Stimulated activated memory B cell treated with anti-CD40 and anti-IgM and Interleukin-4, amounts not matched to agents 10 μg/mL and 1 μg/mL and 100 μg/mL, for 72 hours (primary cell): ENCODE results near the gene PLS3.

Experiments used
- ATAC-seq: fragments of 150-1000 bp; cut with Tn5 transposase; 2 replicates; pipeline ENCODE4 v1.10.0; 2021
- H3K27ac Mint-ChIP-seq: one replicate; pipeline ENCODE4 v1.8.0; 2022; ENCODE audit warnings: mild to moderate bottlenecking, mixed read lengths
- H3K27me3 Mint-ChIP-seq: one replicate; pipeline ENCODE4 v1.8.0; 2022; ENCODE audit warnings: mixed read lengths
- H3K36me3 Mint-ChIP-seq: one replicate; pipeline ENCODE4 v1.8.0; 2022; ENCODE audit warnings: mixed read lengths
- H3K4me1 Mint-ChIP-seq: one replicate; pipeline ENCODE4 v1.8.0; 2022; ENCODE audit warnings: mixed read lengths
- H3K4me3 Mint-ChIP-seq: one replicate; pipeline ENCODE4 v1.8.0; 2022; ENCODE audit warnings: mild to moderate bottlenecking, moderate library complexity, mixed read lengths
- H3K9me3 Mint-ChIP-seq: one replicate; pipeline ENCODE4 v1.8.0; 2022; ENCODE audit warnings: mixed read lengths

PLS3 gene

DNA sequence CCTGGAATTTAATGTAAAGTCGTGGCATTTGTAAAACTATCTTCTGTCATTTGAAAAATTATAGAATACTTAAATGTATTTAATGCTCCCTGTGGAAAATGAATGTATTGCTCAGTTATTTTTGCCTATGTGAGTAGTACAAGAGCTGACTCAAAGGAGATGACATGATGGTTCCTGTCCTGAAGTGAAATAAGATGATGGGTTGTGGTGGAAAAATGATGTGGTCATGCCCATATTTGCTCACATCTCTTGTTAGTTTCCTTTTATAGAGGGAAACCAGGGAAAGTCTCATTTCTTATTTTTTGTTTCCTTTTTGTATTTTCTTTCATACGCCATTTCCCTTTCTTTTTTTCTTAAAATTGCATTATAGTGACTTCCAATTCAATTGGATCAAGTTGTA lies 23.7 kb downstream of the PLS3 start:
- Mint-ChIP-seq H3K4me3 (no peak overlapping the region), H3K36me3 (no peaks in the 10 kb centered on the region), H3K27ac (no peak overlapping the region), H3K4me1 (no peaks in the 10 kb centered on the region), H3K27me3 (no peaks in the 10 kb centered on the region), H3K9me3 (no peaks in the 10 kb centered on the region)
- ATAC-seq = no peak

DNA sequence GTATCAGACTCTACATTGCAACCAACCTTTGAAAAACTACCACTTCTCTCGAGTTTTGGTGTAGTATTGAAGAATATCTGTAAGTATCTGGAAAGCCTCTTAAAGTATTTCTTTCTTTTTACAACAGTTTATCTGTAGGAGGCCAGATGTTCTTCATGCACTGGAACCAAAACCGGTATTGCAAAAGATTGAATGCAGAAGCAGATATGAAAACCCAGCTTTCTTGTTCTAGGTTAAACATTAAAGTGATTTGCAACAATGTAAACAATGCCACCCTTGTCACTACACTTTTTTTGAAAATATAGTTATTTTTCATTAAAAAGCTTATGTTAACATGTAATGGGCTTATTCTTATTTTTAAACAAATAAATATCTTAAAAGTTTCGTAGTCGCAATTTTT lies 27.2 kb downstream of the PLS3 start:
- no peak overlapping the region for H3K4me3 Mint-ChIP-seq

DNA sequence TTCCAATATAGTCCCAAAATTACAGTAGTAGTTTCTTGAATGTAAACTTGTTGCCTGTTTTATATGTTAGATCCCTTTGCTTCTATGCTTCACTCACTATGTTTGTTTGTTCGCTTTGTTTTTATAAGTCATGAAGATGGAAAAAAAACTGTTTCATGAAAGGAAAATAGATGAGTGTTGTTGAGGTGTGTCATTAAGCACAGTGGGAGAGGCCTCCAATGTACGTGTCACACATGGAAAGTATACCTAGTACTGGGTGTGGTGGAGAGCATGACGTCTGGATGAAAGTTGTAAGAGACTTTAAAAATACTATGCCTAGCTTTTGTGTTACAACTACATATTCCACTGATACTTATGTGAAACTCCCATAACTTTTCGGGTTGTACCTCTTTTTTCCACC lies 28.4 kb downstream of the PLS3 start:
- Mint-ChIP-seq H3K9me3 (no peaks in the 10 kb centered on the region), H3K4me1 (no peaks in the 10 kb centered on the region), H3K27me3 (no peaks in the 10 kb centered on the region), H3K4me3 (no peak overlapping the region), H3K36me3 (no peaks in the 10 kb centered on the region), H3K27ac (no peak overlapping the region)
- no peak for ATAC-seq

More for the DNA sequence above, 27.2 kb downstream of the PLS3 start:
- H3K36me3 Mint-ChIP-seq = no peaks in the 10 kb centered on the region
- H3K27ac Mint-ChIP-seq = no peak overlapping the region
- ATAC-seq = no peak
- H3K4me1 Mint-ChIP-seq = no peaks in the 10 kb centered on the region
- no peaks in the 10 kb centered on the region for H3K9me3 Mint-ChIP-seq
- no peaks in the 10 kb centered on the region for H3K27me3 Mint-ChIP-seq

DNA sequence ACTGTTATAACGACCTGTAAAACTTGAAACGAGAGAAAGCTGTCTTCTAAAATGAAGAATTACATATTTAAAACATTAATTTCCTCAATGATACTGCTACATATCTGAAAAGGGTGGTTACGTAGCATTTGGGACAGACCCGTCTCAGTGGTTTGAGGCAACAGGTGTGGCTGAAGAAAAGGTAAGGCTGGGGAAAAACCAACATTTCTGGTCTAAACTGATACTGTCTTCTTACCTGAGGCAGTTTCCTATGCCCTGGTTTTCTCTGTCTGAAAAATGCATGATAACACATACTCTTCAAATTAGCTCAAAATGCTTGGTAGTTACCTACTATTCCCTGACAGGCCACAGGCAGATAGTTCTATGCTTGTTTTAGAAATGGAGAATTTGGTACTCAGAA lies 30.4 kb downstream of the PLS3 start:
- no peaks in the 10 kb centered on the region for H3K9me3 Mint-ChIP-seq
- H3K4me3 Mint-ChIP-seq = no peak overlapping the region
- no peak overlapping the region for H3K27ac Mint-ChIP-seq
- H3K36me3 Mint-ChIP-seq = no peaks in the 10 kb centered on the region
- H3K4me1 Mint-ChIP-seq = no peaks in the 10 kb centered on the region
- ATAC-seq = no peak
- H3K27me3 Mint-ChIP-seq = no peaks in the 10 kb centered on the region

DNA sequence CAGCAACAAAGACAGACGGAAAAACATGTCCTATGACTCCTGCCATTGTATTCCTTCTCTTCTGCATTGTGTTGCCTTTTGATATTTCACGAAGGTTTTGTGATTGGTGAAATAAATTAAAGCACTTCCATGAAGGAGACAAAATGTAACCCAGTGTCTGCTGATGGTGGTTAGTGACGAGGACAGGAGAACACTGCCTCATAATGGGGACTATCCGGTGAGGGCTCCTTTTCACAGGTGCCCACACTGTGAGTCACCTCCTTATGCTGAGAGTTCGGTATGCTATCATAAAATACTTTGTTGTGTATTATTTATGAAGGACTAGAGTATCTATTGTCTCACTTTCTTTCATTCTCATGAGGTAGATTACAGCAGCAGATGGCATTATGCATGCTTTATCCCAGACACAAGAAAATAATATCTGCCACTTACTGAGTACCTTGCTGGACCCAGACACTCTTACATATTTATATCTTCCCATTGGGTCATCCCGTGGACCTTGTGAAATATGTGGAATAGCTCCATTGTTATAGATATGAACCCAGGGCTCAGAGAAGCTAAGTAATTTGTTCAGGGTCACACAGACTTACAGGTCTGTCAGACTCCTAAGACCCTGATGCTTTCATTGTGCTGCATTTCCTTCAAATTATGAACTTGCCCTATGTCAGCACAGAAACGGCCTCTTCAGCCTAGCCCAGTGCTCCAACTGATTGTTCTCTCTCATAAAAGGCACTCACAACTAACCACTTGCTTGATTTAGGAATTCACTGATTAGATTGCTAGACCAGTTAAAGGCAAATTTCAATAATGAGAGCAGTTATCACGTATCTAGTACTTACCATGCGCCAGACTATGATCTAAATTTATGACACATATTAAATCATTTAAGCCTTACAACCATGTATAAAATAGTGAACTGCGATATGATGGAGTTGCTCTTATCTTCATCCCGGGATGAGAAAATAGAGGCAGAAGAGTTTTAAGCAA lies 31.2 kb downstream of the PLS3 start:
- Mint-ChIP-seq H3K4me3 (no peak overlapping the region), H3K27me3 (no peaks in the 10 kb centered on the region), H3K27ac (no peak overlapping the region), H3K4me1 (no peaks in the 10 kb centered on the region), H3K36me3 (no peaks in the 10 kb centered on the region), H3K9me3 (no peaks in the 10 kb centered on the region)
- ATAC-seq = no peak

DNA sequence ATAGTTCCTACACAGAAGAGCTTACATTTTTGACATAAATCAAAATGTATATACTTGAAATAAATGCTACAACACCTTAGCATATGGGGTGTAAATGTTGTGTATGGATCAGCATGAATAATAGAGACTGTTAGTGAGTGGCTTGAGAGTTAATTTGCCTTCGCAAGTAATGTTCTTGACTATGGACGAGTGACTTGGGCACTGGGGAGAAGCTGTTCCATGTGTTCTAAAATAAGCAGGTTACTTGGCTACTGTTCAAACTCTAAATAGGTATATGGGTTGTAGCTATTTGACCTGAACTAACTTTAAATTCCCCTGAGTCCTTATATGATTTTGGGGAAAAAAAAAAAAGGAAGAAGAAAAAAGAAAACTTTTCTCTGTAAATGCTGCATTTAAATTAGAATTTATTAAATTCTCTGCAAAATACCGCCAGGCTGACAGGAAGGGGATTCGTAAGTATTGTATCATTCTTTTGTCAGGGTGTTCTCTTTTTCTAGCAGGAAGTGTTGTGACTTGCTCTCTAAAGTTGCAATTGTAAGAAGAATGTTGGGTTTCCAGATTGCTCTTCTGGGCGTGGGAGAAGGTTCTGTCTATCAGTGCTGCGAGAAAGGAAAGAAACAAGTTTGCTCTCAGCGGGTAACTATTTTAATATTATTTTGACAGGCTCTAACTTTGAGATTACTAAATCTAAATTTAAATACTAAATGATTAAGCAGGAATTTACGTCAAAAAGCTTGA lies 32.2 kb downstream of the PLS3 start:
- ATAC-seq = no peak
- Mint-ChIP-seq H3K4me1 (no peaks in the 10 kb centered on the region), H3K27ac (no peak overlapping the region), H3K27me3 (no peaks in the 10 kb centered on the region), H3K4me3 (no peak overlapping the region), H3K9me3 (no peaks in the 10 kb centered on the region), H3K36me3 (no peaks in the 10 kb centered on the region)

DNA sequence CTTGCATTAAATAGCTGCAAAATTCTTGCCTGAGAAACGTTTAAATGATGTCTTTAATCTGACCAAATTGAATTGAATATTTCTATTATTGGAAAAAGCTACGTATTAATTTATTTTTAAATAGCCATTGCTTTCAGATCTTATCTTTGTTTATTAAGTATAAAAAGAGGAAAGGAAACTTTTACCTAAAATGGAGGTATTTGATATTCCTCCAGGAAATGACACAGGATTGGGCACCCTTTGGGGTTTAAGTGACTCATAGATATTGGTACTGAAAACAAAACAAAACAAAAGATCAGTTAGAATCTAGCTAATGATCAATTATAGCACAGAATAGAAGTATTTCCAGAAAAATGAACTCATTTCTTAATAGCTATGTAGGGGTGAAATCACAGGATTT lies 34.1 kb downstream of the PLS3 start:
- H3K27me3 Mint-ChIP-seq = no peaks in the 10 kb centered on the region
- no peaks in the 10 kb centered on the region for H3K36me3 Mint-ChIP-seq
- H3K4me1 Mint-ChIP-seq = no peaks in the 10 kb centered on the region
- no peaks in the 10 kb centered on the region for H3K9me3 Mint-ChIP-seq
- no peak overlapping the region for H3K4me3 Mint-ChIP-seq
- H3K27ac Mint-ChIP-seq = no peak overlapping the region
- ATAC-seq = no peak

GRCh38 chrX:115598556-115598955 lies 37.6 kb downstream of the PLS3 start:
- H3K36me3 Mint-ChIP-seq = no peaks in the 10 kb centered on the region
- H3K9me3 Mint-ChIP-seq = no peaks in the 10 kb centered on the region
- ATAC-seq = no peak

DNA sequence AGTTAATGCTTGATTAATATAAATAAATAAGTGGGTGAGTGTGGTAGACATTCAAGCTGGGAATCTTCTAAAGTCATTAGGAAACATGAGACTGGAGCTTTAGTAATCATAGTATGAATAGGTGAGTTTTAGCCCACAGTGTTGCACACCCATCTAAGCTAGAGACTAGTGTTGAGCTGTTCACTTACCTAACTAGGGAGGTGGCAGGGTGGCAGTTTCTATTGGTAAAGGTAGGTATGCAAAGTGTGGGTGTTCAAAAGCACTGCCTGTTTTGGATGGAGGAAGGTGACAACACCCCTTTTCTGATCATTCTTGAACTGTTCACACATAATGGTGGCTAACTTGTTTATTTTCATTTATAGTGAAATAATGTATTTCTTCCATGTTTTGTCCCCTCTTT lies 41.3 kb downstream of the PLS3 start:
- H3K9me3 Mint-ChIP-seq = no peaks in the 10 kb centered on the region
- ATAC-seq = no peak
- H3K36me3 Mint-ChIP-seq = no peaks in the 10 kb centered on the region
- H3K4me1 Mint-ChIP-seq = no peaks in the 10 kb centered on the region
- no peak overlapping the region for H3K4me3 Mint-ChIP-seq
- H3K27me3 Mint-ChIP-seq = no peaks in the 10 kb centered on the region
- no peak overlapping the region for H3K27ac Mint-ChIP-seq

More at GRCh38 chrX:115598556-115598955, 37.6 kb downstream of the PLS3 start:
- H3K4me3 Mint-ChIP-seq = no peak overlapping the region
- no peaks in the 10 kb centered on the region for H3K4me1 Mint-ChIP-seq
- H3K27me3 Mint-ChIP-seq = no peaks in the 10 kb centered on the region
- no peak overlapping the region for H3K27ac Mint-ChIP-seq

DNA sequence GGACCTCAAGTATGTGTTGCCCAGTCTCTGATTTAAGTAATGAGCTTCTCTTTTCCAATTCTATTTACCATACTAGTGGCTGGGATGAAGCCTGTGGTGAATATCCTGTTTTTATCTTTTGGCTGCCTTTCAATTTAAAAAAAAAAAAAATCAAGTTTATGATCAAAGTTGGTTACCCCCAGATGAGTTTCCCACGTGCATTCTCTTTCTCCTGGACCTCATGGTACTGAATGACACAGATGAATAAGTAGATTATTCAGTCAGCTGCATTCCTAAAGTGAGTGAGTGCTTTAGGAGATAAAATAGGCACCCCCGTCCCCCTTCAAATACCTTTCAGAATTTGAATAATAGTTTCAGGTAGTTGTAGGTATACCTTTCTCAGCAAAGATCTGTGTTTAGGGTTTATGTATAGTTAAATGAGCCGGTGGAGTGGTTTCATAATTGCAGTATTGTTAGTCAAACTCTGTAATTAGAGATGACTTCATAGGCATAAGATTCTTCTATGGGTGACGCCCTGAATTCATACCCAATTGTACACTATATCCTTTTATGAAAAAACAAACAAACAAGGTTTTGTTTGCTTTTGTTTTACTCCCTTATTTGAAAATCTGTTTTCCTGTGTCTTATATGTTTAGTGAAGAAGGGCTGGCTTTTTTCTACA lies 41.9 kb downstream of the PLS3 start:
- Mint-ChIP-seq H3K27me3 (no peaks in the 10 kb centered on the region), H3K4me1 (no peaks in the 10 kb centered on the region), H3K27ac (no peak overlapping the region), H3K4me3 (no peak overlapping the region), H3K9me3 (no peaks in the 10 kb centered on the region), H3K36me3 (no peaks in the 10 kb centered on the region)
- no peak for ATAC-seq

DNA sequence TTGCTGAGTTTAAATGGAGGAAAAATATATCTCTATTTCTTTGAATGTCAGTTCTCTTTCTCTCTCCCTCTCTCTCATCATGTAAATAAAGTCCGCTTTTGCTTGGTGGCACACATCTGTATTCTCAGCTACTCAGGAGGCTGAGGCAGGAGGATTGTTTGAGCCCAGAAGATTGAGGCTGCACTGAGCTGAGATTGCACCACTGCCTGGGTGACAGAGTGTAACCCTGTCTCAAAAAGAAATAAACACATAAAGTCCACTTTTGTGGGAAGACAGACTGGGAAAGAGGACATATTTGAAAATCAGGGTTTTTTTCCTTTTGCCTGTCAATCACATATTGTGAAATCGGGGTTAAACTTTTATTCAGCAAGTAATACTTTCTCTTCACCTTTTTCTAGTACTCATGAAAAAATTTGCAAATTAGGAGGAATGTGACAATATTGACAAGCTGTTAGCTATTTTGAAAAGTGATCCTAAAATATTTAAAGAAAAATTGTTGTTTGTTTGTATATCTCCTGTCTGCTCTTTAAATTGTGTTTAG lies 42.6 kb downstream of the PLS3 start:
- no peaks in the 10 kb centered on the region for H3K4me1 Mint-ChIP-seq
- H3K27ac Mint-ChIP-seq = no peak overlapping the region
- no peaks in the 10 kb centered on the region for H3K36me3 Mint-ChIP-seq
- H3K27me3 Mint-ChIP-seq = no peaks in the 10 kb centered on the region
- ATAC-seq = no peak
- H3K9me3 Mint-ChIP-seq = no peaks in the 10 kb centered on the region
- no peak overlapping the region for H3K4me3 Mint-ChIP-seq

DNA sequence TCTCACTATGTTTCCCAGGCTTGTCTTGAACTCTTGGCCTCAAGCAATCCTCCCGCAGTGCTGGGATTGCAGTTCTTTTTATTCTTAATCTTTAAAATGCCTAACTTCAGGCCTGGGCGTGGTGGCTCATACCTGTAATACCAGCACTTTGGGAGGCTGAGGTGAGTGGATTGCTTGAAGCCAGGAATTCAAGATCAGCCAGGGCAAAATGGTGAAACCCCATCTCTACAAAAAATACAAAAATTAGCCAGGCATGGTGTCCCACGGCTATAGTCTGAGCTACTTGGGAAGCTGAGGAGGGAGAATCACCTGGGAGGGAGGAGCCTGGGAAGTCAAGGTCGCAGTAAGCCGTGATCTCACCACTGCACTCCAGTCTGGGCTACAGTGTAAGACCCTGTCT lies 45.9 kb downstream of the PLS3 start:
- no peak overlapping the region for H3K27ac Mint-ChIP-seq
- ATAC-seq = no peak
- no peaks in the 10 kb centered on the region for H3K4me1 Mint-ChIP-seq
- no peak overlapping the region for H3K4me3 Mint-ChIP-seq
- no peaks in the 10 kb centered on the region for H3K9me3 Mint-ChIP-seq
- H3K36me3 Mint-ChIP-seq = no peaks in the 10 kb centered on the region
- H3K27me3 Mint-ChIP-seq = no peaks in the 10 kb centered on the region

- Mint-ChIP-seq H3K27ac (no peak overlapping the region), H3K4me3 (no peak overlapping the region), H3K36me3 (no peaks in the 10 kb centered on the region), H3K27me3 (no peaks in the 10 kb centered on the region), H3K9me3 (no peaks in the 10 kb centered on the region), H3K4me1 (no peaks in the 10 kb centered on the region)
- ATAC-seq = no peak
These were observed 48.6 kb downstream of the PLS3 start for GRCh38 chrX:115609621-115610020.

DNA sequence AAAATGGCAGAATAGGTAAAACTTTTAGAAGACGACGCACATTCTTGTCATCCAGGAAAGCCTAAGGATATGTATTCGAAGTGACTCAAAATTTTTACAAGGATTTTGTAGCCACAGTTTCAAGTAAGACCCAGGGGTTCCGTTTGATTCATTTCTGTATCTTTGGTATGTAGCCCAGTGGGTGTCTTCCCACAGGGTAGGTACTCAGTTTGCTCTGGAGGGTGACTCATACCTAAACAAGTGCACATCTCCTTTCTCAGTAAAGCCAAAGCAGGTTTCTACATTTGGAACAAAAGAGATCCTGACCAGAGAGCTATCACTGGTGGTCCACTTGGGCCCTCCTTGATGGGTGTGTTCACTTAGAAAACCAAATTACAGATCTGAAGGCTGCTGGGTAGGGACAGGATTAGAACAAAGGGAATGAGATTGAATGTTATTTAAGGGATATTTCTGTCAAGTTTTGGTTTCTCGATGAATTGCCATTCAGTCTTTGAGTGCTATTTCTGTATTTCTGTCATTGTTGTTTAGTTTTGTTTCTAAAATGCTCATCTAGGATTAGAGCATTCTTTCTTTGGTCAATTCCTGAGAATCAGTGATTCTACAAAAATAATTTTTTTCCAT lies 56.1 kb downstream of the PLS3 start:
- Mint-ChIP-seq H3K4me3 (no peak overlapping the region), H3K4me1 (no peaks in the 10 kb centered on the region), H3K36me3 (no peaks in the 10 kb centered on the region), H3K9me3 (no peaks in the 10 kb centered on the region), H3K27ac (no peak overlapping the region), H3K27me3 (no peaks in the 10 kb centered on the region)
- ATAC-seq = no peak

DNA sequence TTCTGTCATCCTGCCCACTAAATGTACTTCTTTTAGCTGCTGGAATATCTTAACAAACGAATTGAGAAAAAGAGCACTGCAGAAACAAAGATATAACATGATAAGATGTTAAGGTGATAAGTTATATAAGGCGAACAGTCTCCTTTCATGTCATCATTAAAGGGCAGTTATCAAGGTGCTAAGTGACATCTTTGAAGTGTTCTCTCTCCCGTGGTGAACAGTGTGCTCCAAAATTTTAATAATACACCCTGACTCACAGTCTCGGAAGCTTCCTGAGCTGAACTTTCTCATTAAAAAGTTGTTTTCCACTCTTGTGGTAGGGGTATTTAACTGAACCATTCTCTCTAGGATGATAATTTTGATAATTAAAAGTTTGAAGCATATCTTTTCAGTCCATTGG lies 61.6 kb downstream of the PLS3 start:
- Mint-ChIP-seq H3K36me3 (no peaks in the 10 kb centered on the region), H3K9me3 (no peaks in the 10 kb centered on the region), H3K27me3 (no peaks in the 10 kb centered on the region), H3K4me3 (no peak overlapping the region), H3K27ac (no peak overlapping the region), H3K4me1 (no peaks in the 10 kb centered on the region)
- ATAC-seq = no peak
